Measurements from ENCODE around the gene SLC34A3. TPM values are rescaled to one million over a fixed set of nuclear protein-coding genes. Genes with fewer than 3 reads are reported as not detected.
A peak's percentile ranks its signal among the peaks of the same experiment; 100 is the strongest.

SLC34A3 gene
- total and polyA plus RNA-seq, 2 donors (not counting 3 experiments of a cell fraction or from before 2014, with no cell fraction given), result not detected

- H3K9me1 ChIP-seq (replicated peaks; ENCODE audit: control insufficient read depth, extremely low read depth, insufficient read depth, low read length), result no peaks in the 10 kb centered on the region
- no peak overlapping the region for H3K27ac ChIP-seq (ENCODE audit: insufficient read depth, low read depth, low read length)
- H2AFZ ChIP-seq (ENCODE audit: low read depth, low read length), result no peak overlapping the region
- H3K4me1 ChIP-seq (ENCODE audit: control insufficient read depth, extremely low read depth, insufficient read depth, low read length), result peaks cover 14% of the 10 kb centered on the region
- intact Hi-C loops (cut with micrococcal nuclease) (no loop called here), dilution Hi-C loops (cut with MboI; ENCODE audit: extremely low pct_ligation_motif_present, low sequenced_read_pairs) (no loop called here)
- H3K4me2 ChIP-seq (ENCODE audit: insufficient read depth, low read length), result peak overlapping the region; percentile 71
- H3K36me3 ChIP-seq (ENCODE audit: control insufficient read depth in 2 of 2, extremely low read depth in 1 of 2, insufficient read depth in 2 of 2, low read length in 2 of 2), result peaks cover 2 to 5% of the 10 kb centered on the region in 2 experiments
- peaks cover 18% of the 10 kb centered on the region for H3K79me2 ChIP-seq (ENCODE audit: control insufficient read depth, insufficient read depth, low read length)
- ChIA-PET POLR2A (interaction anchor here (1.0 to 1.8 kb wide), 2 partner anchors 14 to 16 kb away, joined by 3 to 14 read pairs; partner anchors contain the start of gene TUBB4B), CTCF (interaction anchor here (0.9 to 4.4 kb wide), 3 partner anchors 19 to 167 kb away, joined by 3 to 31 read pairs (median 4); partner anchors contain the start of genes EXD3, NOXA1 and TOR4A)
- no peak overlapping the region for H3K9ac ChIP-seq (replicated peaks; ENCODE audit: extremely low read depth, insufficient read depth, low read length)
- no peaks in the 10 kb centered on the region for H3K27me3 ChIP-seq (ENCODE audit: control insufficient read depth in 2 of 2, insufficient read depth in 2 of 2, low read length in 2 of 2)
- no TSS peak for BruUV-seq (replicated peaks)
- DNase-seq (ENCODE audit: low read depth, low spot score) (no peak), FAIRE-seq (no peak)
- H3K4me3 ChIP-seq (replicated peaks in 1 of 3; ENCODE audit: insufficient read depth in 1 of 3, low read depth in 1 of 3, low read length in 3 of 3), result peak overlapping the region in 2 of 3 experiments; percentile 41 to 94
- no peaks in the 10 kb centered on the region for H4K20me1 ChIP-seq (replicated peaks; ENCODE audit: control insufficient read depth, extremely low read depth, insufficient read depth, low read length)
- no peak for TF ChIP-seq GATA2 (IDR thresholded peaks at IDR 0.05; ENCODE audit: insufficient read depth, insufficient read length, low read depth, low read length)
- TF ChIP-seq EZH2 (IDR thresholded peaks at IDR 0.05; ENCODE audit: borderline replicate concordance, low read depth, low read length, severe bottlenecking), result no peak
- TF ChIP-seq CTCF (IDR thresholded peaks at IDR 0.05; ENCODE audit: extremely low read depth in 1 of 2, insufficient read depth in 1 of 2, low read depth in 1 of 2, low read length in 2 of 2), result no peak
- TF ChIP-seq JUN (IDR thresholded peaks at IDR 0.05; ENCODE audit: borderline replicate concordance, insufficient read depth, insufficient read length, low read depth), result no peak
- TF ChIP-seq FOS (IDR thresholded peaks at IDR 0.05; ENCODE audit: borderline replicate concordance, insufficient read depth, low read length), result no peak
- no peak for TF ChIP-seq POLR2AphosphoS5 (IDR thresholded peaks at IDR 0.05; ENCODE audit: insufficient read depth, low read depth, low read length)
- TF ChIP-seq MYC (IDR thresholded peaks at IDR 0.05; ENCODE audit: low read depth, low read length), result no peak
- TF ChIP-seq POLR2A (IDR thresholded peaks at IDR 0.05; ENCODE audit: low read depth, low read length), result no peak
- no peak for TF ChIP-seq MAX (IDR thresholded peaks at IDR 0.05; ENCODE audit: insufficient read depth, insufficient read length)
- H3K9me3 ChIP-seq (replicated peaks; ENCODE audit: control insufficient read depth, insufficient read depth, low read length), result no peaks in the 10 kb centered on the region
These were observed 25.7 kb downstream of the SLC34A3 start for GRCh38 chr9:137256362-137256761.
